ENCODE results near the gene ARHGEF19. TPM values are rescaled to one million over a fixed set of nuclear protein-coding genes. Genes with fewer than 3 reads are reported as not detected.

The ARHGEF19 gene
- total and polyA plus RNA-seq, 10 donors = 3.5 to 12.9 (median 7.8) TPM

DNA sequence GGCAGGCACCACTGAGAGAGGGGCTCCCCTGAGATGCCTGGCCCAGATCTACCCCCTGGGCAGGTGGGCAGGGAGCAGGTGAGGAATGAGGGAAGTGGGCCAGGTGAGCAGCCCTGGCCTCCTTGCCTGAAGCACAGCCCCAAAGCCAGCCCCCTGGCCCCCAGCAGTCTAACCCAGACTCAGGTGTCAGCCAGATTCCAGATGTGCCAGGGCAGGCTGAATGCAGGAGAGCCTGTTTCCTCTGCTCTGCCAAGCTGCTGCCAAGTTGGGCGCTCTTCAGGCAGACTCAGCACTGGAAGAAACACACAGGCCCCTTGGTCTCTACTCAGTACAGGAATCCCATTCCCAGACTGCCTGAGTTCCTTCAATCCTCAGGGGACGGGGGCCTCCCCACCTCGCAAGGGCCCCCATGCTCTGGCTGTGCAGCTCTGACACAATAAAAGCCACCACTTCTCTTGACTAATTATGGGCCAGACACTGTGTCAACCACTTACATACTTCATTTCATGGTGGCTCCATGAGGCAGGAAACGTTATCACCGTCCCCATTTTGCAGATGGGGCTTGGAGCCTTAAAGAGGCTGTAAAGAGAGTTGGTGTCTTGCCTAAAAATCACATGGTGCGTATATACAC, 20.4 kb downstream of the ARHGEF19 start:
- Histone ChIP-seq H3K9me3 (no peaks in the 10 kb centered on the region), H3K27me3 (replicated peaks in 1 of 7) (peaks cover 0 to 23% (median 0%) of the 10 kb centered on the region in 7 donors), H3K4me1 (peaks cover 0 to 38% (median 17%) of the 10 kb centered on the region in 6 donors), H3K4me3 (no peak overlapping the region), H3K27ac (no peak overlapping the region), H3K36me3 (no peaks in the 10 kb centered on the region)
- no peak for TF ChIP-seq POLR2A (IDR thresholded peaks at IDR 0.05)
- 72 to 86% (median 77%) methylated on average over 5 to 6 of the region's 6 CpGs for WGBS, 5 donors
- no peak for DNase-seq
- intact Hi-C loops (cut with DNase I; ENCODE audit: low total_unique reads) = no loop called here

DNA sequence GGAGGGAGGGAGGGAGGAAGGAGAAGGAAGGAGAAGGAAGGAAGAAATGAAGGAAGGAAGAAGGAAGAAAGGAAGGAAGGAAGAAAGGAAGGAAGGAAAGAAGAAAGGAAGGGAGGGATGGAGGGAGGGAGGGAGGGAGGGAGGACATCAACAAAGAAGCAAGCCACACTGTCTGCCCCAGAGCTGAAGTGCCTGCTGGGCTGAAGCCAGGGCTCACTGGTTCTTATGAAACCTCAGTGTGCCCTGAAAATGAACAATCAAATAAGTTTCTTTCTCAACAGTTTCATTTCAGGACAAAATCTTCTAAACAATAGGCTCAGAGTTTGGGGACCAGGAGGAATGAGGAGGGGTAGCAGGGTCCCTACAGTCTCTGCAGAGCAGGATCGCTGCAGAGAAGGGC, 21.1 kb downstream of the ARHGEF19 start:
- Histone ChIP-seq H3K9me3 (no peaks in the 10 kb centered on the region), H3K27me3 (replicated peaks in 1 of 7) (peaks cover 0 to 23% (median 0%) of the 10 kb centered on the region in 7 donors), H3K36me3 (no peaks in the 10 kb centered on the region), H3K27ac (no peak overlapping the region), H3K4me1 (peaks cover 0 to 38% (median 17%) of the 10 kb centered on the region in 6 donors), H3K4me3 (no peak overlapping the region)
- 71 to 92% (median 88%) methylated on average over 1 of the region's 1 CpG for WGBS, 5 donors
- no peak for TF ChIP-seq POLR2AphosphoS5 (IDR thresholded peaks at IDR 0.05)
- no peak for DNase-seq
- intact Hi-C loops (cut with DNase I; ENCODE audit: low total_unique reads) = no loop called here

DNA sequence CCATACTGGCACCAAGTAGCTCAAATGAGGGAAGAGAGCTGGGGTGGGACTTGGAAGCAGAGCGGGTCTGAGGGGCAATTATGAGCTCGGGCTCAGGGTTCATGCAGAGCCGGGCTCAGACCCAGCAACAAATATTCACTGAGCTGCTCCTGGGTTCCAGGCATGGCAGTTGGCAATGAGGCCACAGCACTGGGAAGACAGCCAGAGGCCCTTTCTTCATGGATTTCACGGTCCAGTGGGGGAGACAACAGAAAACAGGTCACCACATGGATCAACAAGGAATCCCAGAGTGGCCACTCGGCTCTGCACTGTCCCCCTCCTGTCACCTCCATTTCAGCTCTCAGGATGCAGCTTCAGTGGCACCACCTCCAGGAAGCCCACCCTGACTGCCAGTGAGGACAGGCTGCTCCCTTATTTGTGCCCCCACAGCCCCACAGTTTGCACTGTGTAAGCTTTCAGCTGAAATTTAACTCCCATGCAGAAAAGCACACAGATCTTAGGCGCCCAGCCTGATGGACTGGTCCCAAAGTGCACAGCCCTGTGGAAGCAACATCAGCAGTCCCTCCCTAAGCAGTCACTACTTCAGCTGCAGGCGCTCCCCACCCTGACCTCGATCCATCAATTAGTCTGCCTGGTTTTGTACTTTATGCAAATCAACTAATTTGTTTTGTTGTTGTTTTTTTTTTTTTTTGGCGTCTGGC, 22.4 kb downstream of the ARHGEF19 start:
- H3K27ac ChIP-seq = no peak overlapping the region
- peaks cover 0 to 38% (median 17%) of the 10 kb centered on the region in 6 donors for H3K4me1 ChIP-seq
- H3K36me3 ChIP-seq = no peaks in the 10 kb centered on the region
- intact Hi-C loops (cut with DNase I; ENCODE audit: low total_unique reads) = no loop called here
- TF ChIP-seq POLR2A (IDR thresholded peaks at IDR 0.05) (no peak), CTCF (IDR thresholded peaks at IDR 0.05 in 8 of 11, conservative IDR thresholded peaks at IDR 0.05 in 3 of 11) (no peak), POLR2AphosphoS5 (IDR thresholded peaks at IDR 0.05) (no peak)
- H3K9me3 ChIP-seq = no peaks in the 10 kb centered on the region
- DNase-seq = no peak
- WGBS, 5 donors = 59 to 79% (median 67%) methylated on average over 9 of the region's 9 CpGs
- peaks cover 0 to 23% (median 0%) of the 10 kb centered on the region in 7 donors for H3K27me3 ChIP-seq (replicated peaks in 1 of 7)
- no peak overlapping the region for H3K4me3 ChIP-seq

- no peak for DNase-seq
- no peaks in the 10 kb centered on the region for H3K36me3 ChIP-seq
- TF ChIP-seq POLR2A (IDR thresholded peaks at IDR 0.05) (no peak), CTCF (IDR thresholded peaks at IDR 0.05 in 8 of 11, conservative IDR thresholded peaks at IDR 0.05 in 3 of 11) (peak in 1 of 11 experiments; percentile 12), POLR2AphosphoS5 (IDR thresholded peaks at IDR 0.05) (no peak)
- no peak overlapping the region for H3K27ac ChIP-seq
- H3K9me3 ChIP-seq = no peaks in the 10 kb centered on the region
- intact Hi-C loops (cut with DNase I; ENCODE audit: low total_unique reads) = no loop called here
- H3K4me3 ChIP-seq = no peak overlapping the region
- 40 to 54% (median 46%) methylated on average over 6 of the region's 6 CpGs for WGBS, 5 donors
- H3K27me3 ChIP-seq (replicated peaks in 1 of 7) = peaks cover 0 to 23% (median 0%) of the 10 kb centered on the region in 7 donors
- peaks cover 0 to 38% (median 17%) of the 10 kb centered on the region in 6 donors for H3K4me1 ChIP-seq
These were observed 23.4 kb downstream of the ARHGEF19 start for GRCh38 chr1:16189003-16189402.

DNA sequence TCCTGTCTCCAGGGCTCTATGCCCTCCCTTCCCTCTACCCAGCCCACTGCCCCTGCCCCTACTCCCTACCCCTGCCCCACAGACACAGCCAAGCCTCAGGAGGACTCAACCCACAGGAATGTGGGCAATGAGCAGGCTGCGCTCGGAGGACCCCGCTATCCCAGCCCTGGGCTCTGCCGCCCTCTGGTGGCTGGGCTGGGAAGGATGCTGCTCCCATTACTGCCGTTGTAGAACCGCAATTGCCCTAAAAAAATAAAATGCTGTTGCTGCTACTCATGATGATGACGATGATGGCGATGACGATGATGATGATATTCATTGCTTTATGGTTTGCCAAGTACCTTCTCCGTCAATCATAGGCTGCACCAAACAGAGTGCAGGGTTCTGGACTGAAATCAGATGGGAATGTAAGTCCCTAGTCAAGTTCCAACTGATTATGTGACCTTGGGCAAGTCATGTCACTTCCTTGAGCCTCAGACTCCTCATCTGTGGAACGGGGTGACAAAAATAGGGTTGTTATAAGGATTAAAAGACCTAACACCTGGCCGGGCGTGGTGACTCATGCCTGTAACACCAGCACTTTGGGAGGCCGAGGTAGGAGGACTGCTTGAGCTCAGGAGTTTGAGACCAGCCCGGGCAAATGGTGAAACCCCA, 24.6 kb downstream of the ARHGEF19 start:
- Histone ChIP-seq H3K9me3 (no peaks in the 10 kb centered on the region), H3K4me3 (no peak overlapping the region), H3K4me1 (peaks cover 0 to 38% (median 17%) of the 10 kb centered on the region in 6 donors), H3K36me3 (no peaks in the 10 kb centered on the region), H3K27me3 (replicated peaks in 1 of 7) (peaks cover 0 to 23% (median 0%) of the 10 kb centered on the region in 7 donors), H3K27ac (no peak overlapping the region)
- DNase-seq = peak; percentile 93
- TF ChIP-seq POLR2A (IDR thresholded peaks at IDR 0.05) (no peak), CTCF (IDR thresholded peaks at IDR 0.05 in 8 of 11, conservative IDR thresholded peaks at IDR 0.05 in 3 of 11) (peak; percentile 88 to 98 (median 96)), POLR2AphosphoS5 (IDR thresholded peaks at IDR 0.05) (peak in 1 of 3 donors; percentile 34)
- WGBS, 5 donors = 18 to 27% (median 21%) methylated on average over 13 to 15 of the region's 15 CpGs
- intact Hi-C loops (cut with DNase I; ENCODE audit: low total_unique reads) = loop anchor here (2.0 kb wide), 1 partner anchor 105 kb away; no protein-coding TSS in a partner anchor

Data from spleen (tissue), 11 donors.